GM21717 (cell line): ENCODE data around the gene PLEKHG5.

Source experiments
- ATAC-seq: cut with Tn5 transposase; IDR thresholded peaks from one replicate; pipeline ENCODE4 v1.9.1; 2021; ENCODE audit warnings: mild to moderate bottlenecking, moderate library complexity; ENCODE audit not compliant: unreplicated experiment

Gene PLEKHG5

DNA sequence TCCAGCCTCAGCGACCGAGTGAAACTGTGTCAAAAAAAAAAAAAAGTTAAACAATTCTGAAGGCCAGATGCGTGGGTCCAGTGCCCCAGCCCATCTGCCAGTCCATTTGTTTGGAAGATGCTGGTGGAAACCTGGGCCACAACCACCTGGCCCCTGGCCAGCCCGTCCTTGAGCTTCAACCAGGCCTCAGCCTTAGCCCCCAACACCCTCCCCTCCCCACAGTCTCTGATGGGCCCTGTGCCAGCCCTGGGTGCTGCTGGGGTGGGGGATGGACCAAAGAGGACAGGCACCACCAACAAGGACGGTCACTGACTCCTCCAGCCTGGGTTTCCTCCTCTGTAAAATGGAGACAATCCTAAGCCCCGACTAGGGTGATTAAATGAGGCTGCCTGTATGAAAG, 19.6 kb upstream of the PLEKHG5 start:
- no peak for ATAC-seq

DNA sequence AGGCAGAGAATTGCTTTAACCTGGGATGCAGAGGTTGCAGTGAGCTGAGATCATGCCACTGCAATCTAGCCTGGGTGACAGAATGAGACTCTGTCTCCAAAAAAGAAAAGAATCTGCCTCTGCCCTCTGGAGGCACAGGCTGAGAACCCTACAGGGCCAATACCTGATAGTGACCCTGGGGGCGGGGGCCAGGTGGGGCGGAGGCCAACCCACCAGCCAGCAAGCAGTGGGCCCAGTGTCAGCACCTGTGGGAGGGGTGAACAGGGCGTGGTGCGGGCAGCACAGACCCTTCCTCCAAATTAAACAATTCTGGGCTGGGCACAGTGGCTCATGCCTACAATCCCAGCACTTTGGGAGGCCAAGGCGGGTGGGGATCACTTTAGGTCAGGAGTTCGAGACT, 19.0 kb upstream of the PLEKHG5 start:
- ATAC-seq, result no peak

DNA sequence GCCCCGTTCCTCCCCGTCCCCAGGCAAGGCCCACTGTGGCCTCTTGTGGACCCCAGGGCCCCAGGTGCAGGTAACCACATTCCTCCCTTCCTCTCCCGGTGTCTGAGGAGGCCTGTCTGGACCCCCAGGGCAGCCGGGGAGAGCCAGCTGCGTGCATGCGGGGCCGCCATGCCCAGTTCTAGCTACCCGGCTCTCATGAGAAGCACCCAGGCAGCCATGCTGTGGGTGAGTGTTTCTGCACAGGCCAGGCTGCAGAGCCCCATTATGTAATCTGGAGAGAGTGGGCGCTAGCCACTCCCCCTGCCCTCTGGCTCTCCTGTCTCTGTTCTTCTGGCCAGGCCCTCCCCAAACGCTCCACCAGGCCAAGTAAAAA, 18.4 kb upstream of the PLEKHG5 start:
- no peak for ATAC-seq

DNA sequence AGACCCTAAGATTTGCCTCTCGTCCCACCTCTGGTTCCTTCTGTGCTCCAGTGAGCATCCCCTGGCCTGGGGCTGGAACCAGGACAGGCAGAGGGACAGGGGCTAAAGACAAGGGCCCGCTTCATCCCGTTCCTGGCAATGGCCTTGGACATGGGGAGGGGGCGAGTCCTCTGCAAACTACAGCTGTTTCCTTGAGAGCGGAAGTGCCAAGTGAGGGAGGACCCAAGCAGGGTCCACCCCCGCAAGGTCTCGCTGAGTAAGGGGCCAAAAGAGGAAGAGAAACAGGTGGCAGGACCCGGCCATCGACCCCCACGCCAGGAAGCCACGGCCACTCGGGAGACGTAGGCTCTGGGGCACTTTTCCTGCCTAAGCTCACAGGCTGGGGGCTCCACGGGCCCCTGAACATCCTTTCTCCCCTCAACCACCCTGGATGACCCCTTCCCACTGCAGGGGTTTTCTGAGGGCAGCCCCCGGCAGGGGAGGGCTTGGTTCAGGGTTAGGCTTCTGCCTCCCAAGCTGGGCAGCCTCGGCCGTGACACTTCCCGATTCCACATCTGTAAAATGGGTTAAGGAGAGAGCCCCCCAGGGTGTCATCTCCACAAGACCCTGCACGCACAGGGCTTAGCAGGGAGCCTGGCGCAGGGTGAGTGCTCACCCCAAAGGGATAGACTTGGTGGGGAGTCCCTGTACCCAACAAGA, 17.9 kb upstream of the PLEKHG5 start:
- ATAC-seq, result no peak

DNA sequence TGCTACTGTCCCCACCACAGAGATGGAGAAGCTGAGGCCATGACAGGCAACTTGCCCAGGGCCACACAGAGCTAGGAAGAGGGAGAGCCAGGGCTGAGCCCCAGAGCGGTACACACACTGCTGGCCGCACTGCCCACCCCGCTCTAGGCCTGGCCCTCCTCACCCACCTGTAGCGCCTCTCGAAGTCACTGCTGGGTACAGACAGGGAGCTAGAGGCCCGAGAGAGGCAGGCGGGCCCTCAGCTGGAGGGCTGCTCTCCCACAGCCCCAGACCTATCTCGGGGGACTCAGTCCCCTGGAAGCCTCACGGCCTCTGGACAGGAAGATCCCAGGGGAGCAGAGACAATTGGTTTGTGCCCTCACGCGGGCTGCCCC, 17.3 kb upstream of the PLEKHG5 start:
- ATAC-seq, result no peak

DNA sequence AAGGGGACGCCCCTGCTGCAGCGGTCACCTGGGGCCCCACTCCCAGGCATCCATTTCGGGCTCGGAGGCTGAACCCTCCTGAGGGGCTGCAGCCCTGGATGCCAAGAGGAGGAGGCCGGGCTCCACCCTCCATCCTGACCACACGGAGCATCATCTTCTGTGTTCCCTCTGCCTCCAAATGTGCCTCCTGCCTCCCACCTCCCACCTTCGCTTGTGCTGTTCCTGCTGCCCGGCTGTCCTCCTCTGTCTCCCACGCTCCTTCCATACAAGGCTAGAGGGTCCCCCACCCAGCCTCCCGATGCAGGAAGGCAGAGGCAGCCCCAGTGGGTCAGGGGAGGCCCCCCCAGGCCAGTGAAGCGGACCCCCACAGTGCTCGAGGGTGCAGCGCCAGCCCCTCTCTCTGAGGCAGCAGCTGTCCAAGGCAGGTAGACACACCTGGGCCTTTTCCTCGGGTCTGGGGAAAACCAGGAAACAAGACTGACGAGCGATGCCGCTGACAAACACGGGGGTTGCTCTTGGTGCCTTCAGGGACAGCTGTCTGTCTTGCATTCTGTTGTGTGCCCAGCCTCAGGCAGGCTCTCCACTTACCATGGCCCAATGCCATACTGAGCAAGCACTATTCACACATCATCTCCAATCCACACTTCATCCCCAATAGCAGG, 16.8 kb upstream of the PLEKHG5 start:
- no peak for ATAC-seq

DNA sequence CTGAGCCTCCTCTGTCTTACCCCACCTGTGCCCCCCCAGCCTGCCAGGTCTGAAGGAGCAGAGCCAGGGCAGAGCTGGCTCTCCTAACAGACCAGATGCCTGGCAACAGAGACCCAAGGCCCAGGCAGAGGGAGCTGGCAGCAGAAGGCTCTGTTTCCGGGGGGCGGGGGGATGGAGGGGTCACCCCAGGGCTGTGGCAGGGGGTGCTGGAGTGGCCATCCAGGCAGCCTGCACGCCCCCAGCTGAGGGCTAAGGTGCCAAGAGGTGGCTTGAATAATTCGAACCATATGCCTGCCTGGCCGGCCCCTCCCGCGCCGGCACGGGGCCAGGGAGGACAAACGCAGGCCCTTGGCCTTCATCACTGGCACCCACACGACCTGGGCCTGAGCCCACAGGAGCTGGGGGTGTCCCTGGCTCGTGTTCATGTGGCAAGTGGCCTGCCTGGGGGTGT, 16.0 kb upstream of the PLEKHG5 start:
- no peak for ATAC-seq

DNA sequence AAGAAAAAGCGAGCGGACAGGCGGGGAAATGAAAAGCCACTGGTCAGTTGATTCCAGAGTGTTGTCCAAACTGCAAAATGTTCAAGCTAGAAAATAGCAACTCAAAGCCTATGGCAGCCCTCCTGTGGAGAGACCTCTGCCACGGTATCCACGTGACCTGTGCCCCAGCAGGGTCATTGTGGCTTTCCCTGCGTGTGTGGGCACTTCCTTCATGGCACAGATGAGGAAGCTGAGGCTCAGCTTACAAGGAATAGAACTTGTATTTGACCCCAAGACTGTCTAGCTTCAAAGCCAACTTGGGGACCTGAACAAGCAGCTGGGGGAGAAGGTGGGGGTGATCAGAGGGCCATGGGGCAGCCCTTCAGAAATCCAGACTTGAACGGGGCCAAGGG, 15.6 kb upstream of the PLEKHG5 start:
- no peak for ATAC-seq

DNA sequence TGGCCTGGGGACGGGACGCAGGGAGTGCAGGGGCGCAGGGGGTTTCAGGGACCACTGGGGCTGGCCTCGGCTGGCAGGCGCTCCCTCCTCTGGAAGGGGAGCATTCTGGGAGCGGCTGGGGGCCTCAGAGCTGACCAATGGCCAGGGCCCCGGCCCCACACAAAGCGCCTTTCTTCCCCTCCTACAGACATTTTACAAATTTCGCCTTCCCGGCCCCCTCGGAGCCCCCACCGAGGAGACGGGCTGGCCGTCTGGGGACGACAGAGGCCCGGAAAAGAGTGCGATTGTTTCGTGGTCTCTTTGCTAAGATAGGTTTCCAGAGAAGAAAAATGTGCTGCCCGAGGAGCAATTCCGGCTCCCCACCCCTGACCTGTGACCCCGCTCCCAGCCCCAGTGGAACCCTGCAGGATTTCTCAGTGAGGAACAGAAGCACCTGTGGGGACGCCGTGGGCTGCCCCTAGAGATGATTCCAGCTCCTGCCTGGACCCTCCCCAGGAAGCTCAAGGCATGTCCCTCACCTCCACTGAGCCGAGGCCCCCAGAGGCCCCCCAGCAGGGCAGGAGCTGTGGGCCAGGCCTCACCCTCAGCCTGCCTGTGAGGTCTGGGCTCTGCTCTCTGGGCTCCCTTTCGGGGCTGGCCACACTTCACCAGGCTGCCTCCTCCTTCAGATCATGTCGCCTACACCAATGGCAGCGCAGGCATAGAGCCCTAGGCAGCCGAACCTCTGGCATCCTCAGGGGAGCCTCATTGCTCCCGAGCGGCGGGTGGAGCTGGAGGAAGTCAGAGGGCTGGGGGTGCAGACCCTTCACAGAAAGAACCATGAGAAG, 15.0 kb upstream of the PLEKHG5 start:
- ATAC-seq, result no peak

DNA sequence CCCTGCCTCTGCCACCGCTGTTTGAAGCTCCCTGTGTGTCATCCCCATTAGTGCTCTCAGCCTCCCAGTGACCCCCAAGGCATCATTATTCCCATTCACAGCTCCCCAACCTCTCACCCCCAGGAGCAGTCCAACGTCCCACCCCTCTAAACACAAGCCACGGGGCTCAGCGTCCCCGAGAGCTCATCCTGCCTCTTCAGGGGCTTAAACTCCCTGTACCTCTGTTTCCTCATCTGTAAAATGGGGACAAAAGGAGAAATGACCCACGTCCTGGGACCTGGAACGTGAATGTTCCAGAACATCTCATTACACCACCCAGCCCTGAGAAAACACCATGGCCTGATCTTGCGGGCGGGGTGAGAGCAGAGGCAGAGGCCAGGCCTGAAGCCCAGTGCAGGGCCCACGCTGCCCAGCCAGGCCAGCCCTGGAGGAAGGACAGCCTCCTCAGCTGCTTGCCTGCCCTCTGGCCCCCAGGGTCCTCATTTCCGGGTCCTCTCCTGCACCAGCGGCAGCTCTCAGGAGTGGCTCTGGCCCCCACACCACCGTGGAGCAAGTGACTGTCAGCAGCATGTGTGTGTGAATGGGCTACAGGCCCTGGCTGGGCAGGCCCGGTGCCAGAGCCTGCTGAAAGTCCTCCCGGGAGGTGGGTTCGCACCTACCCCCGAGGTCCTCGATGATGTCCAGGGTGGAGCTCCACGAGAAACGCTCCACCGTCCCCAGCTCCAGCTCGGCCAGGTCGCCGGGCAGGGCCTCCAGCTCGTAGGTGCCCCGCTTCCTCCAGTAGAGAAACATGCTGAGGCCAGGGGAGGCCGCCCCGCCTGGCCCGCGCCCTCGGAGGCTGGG, 14.1 kb upstream of the PLEKHG5 start:
- no peak for ATAC-seq

DNA sequence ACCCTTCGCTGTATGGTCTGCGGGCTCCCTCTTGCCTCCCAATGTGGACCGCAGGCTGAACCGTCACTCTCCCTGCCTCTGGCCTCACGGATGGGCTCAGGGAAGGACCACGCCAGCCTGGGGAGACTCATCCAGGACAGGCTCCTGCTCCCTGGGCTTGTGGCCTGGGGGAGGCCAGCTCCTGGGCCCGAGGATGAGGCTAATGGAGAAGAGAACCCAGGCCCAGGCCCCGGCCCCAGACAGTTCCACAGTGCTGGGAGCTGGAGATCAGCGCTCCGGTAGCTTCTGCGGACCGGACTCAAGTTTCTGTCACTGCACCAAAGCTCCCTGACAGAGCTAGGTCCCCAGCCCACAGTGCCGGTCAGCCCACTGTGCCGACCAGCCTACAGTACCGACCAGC, 13.4 kb upstream of the PLEKHG5 start:
- ATAC-seq, result no peak

DNA sequence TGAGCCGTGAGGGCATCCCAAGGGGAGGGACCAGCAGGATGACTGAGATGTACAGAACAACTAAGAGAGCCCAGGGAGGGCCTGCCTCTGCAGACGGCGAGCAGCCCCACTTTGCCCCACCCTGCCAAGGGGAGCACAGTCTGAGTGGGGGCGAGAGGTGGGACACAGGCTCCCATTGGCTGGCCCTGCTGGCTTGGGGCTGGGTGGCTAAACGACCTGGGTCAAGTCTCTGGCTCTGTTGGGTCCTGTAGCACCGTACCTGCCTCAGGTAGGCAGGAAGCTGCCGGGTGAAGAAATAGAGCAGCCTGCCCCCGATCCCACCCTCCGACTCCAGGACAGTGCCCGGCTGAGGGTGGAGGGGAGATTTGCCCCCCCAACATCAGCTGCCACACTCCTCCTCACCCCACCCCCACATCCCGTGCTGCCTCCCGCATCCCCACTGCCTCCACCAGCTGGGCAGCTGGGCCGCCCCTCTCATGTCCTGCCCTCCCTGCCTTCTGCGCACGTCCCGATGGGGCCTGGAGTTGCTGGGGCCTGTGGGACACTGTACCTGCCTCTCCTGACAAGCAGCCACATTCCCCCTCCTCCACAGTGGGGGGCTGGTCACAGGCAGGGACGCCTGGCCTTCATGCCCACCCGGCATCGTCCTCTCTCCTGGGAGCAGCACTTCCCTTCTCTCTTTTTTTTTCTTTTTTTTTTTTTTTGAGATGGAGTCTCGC, 12.6 kb upstream of the PLEKHG5 start:
- ATAC-seq, result no peak

DNA sequence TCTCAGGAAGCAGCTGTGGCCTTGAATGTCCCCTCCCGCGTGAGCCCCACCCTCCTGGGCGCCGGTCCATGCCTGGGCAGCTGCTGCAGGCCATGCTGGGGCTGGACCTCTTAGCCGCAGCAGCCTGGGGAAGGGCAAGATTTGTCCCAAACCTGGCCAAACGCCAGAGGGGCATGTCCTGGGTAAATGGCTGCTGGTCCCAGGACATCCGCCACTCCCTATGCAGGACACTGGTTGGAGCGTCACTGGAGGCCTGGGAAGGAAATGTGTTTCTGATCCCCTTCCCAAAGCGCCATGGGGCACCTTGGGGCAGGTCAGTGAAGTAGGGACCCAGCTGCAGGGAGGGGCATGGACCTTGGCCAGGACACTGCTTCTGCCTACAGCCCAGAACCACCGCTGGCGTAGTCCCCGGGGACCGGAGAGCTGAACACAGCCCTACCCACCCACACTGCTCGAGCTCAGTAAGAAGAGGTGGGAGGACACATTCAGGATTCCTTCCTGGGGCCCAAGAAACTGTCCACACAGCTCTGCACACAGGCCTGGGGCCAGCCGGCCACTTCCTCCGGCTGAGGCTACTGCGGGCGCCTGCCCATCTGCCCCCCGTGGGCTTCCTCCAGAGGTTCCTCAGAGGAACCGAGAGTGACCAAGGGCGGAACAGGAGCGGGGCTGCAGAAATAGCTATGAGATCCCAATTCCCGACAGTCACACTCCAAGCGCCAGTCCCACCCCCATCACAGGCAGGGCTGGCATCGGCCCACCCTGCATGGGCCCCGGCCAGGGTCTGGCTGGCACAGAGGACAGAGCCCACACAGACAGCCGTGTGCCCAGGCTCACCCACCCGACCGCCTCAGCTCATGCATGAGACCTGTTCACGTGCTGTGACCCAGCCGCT, 10.8 kb upstream of the PLEKHG5 start:
- no peak for ATAC-seq

DNA sequence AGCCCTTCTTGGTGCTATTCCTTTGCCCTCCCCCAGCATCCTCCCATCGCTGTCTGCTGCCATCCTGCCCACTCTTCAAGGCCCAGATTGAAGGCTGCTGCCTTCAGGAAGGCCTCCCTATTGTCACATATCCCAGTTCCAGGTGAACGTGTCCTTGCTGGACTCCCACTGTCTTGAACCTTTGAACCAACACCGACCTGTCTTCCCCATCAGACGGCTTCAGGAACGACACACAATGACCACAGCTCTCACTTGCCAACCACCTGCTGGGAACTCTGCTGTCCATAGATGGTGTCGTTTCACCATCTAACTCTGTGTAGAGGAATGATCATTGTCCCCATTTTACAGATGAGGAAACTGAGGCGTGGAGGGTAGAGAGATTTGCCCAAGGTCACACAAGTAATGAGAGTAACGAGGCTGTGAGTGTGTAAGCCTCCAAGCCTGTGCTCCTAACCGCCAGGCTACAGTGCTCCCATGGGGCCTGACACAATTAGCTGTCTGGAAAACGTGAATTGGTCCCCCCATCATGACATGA, 9.9 kb upstream of the PLEKHG5 start:
- no peak for ATAC-seq

DNA sequence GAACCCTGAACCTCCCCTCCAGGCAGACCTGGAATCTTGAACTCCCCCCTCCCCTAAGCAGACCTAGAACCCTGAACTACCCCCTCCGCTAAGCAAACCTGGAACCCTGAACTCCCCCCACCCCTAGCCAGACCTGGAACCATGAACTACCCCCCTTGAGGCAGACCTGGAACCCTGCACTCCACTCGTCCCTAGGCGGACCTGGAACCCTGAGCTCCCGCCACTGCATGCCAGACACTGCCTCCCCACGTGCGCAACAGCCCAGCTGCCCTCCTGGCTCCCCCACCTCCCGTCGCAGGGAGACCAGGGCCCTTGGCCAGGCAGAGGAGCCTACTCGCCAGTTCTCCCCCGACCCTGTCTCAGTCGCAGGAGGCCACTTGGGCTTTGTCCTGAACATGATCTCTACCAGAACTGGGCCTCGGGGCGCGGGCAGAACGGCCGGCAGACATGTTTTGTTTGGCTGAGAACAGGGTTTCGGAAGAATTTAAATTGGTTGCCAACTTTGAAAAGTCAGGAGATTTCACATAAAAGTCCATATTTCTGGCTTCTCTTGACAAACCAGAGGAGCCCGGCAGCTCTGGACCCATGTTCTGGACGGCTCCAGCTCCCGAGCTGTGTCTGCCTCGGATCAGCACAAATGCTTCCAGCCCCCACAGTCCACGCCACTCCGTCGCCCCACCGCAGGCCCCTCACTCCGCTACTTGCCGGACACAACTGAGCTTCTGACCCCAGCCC, 9.2 kb upstream of the PLEKHG5 start:
- ATAC-seq, result no peak

DNA sequence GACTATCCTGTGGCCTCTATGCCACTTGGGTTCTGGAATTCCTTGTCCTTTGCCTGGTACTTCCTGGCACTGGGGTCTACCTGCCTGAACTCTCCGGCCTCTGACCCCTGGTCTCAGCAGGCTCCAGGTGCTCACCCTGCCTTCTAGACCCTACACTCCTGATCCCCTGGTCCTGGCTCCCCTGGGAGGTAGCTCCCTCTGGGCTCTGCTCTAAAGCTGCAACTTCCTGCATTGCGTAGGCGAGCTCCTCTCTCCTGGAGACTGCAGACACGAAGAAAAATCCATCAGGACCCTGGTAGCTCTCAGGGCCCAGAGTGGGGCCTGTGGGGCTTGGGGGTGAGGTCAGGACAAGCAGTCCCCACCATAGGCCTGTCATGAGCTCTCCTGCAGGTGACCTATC, 7.8 kb upstream of the PLEKHG5 start:
- no peak for ATAC-seq

DNA sequence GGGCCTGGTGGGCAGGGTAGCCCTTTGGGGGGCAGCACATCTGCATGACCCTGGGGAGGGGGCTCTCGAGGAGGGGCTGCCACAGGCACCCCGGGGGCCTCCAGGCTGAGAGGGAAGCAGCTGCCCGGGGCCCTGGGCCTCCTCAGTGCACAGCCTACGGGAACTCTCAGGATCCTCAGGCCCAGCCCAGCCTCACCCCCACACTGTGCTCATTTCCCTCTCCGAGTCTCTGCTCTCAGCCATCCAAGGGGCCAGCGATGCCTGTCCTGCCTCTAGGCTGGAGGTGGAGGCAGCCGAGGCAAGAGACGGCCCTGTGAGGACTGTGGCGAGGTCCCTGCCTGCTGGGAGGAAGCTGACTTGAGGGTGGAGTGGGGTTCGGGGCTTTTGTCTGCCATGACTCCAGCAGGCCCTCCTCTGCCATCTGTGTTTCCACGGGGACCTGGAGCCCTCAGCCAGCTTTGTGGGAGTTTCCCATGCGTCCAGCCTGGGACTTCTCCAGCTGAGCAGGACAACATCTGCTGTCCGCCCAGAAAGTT, 7.2 kb upstream of the PLEKHG5 start:
- ATAC-seq, result no peak

DNA sequence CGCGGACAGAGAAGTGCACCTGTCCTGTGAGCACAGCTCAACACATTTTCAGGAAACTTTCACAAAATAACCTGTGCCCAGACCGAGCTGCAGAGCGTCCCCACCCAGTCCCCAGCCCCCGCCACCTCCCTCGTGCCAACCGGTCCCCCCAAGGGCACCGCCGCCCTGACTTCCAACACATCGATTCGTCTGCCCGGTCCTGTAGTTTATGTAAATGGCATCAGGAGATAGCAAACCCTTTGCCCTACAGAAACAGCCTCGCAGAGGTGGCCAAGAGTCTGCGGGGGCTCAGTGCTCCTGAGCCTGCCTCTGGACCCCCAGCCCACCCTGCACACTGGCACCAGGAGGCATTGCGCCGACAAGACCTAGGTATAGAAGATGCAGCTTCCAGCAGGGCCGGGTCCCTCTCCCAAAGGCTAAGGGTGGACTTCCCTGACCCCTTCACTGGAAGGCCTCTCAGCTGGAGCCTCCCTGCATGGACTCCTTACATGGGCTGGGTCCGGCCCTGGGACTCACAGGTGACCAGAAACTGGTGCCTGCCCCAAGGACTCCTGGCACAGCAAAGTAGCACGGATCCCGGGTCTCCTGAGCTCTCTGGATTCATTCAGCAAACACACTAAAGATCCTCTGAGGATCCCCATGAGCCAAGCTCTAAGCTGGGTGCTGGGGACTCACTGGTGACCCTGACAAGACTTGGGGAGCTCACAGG, 6.6 kb upstream of the PLEKHG5 start:
- no peak for ATAC-seq
